H1 (cell line): ENCODE results near the gene ATP9B. TPM values are rescaled to one million over a fixed set of nuclear protein-coding genes. Genes with fewer than 3 reads are reported as not detected.

Source experiments
- ATF3 ChIP-seq: IDR thresholded peaks from 2 replicates; pipeline ENCODE4 v1.6.1; 2011; ENCODE audit warnings: low read depth, mild to moderate bottlenecking, low read length; ENCODE audit not compliant: insufficient read depth
- BRCA1 ChIP-seq: IDR thresholded peaks from 2 replicates; pipeline ENCODE4 v1.6.1; 2012; ENCODE audit warnings: low read depth, low read length, improper control_type of control experiment
- CBX8 ChIP-seq: fragments of 300-800, 300-1000 bp; sonication (generic); IDR thresholded peaks from 2 replicates; pipeline ENCODE4 v1.7.1; 2016; ENCODE audit warnings: low read depth, low read length, borderline replicate concordance
- CHD2 ChIP-seq: IDR thresholded peaks from 2 replicates; pipeline ENCODE4 v1.6.1; 2012; ENCODE audit warnings: low read length, improper control_type of control experiment
- CHD7 ChIP-seq: fragments of 300-600 bp; sonication (generic); IDR thresholded peaks from 2 replicates; pipeline ENCODE4 v1.7.1; 2012; ENCODE audit warnings: low read length, moderate library complexity, mild to moderate bottlenecking, inconsistent platforms; ENCODE audit not compliant: insufficient replicate concordance
- FOSL1 ChIP-seq: IDR thresholded peaks from 2 replicates; pipeline ENCODE4 v1.6.1; 2011; ENCODE audit warnings: mild to moderate bottlenecking, low read depth, low read length, moderate library complexity; ENCODE audit not compliant: insufficient read depth
- GTF2F1 ChIP-seq: IDR thresholded peaks from 2 replicates; pipeline ENCODE4 v1.6.1; 2012; ENCODE audit warnings: low read depth, low read length, improper control_type of control experiment, borderline replicate concordance
- MAFK ChIP-seq: IDR thresholded peaks from 2 replicates; pipeline ENCODE4 v1.6.1; 2012; ENCODE audit warnings: low read depth, mild to moderate bottlenecking, improper control_type of control experiment, low read length
- POLR2A ChIP-seq, 2 experiments: IDR thresholded peaks; 1 replicate in 1 of 2; 2 replicates in 1 of 2; pipeline ENCODE4 v1.6.1; 2011; ENCODE audit warnings: low read depth in 2 of 2, low read length in 2 of 2, mild to moderate bottlenecking in 2 of 2; ENCODE audit errors: control extremely low read depth in 1 of 2
- POU5F1 ChIP-seq: IDR thresholded peaks from 2 replicates; pipeline ENCODE4 v1.6.1; 2011; ENCODE audit warnings: low read depth, mild to moderate bottlenecking, low read length, moderate library complexity
- SP1 ChIP-seq: IDR thresholded peaks from 2 replicates; pipeline ENCODE4 v1.6.1; 2011; ENCODE audit warnings: low read depth, low read length
- SP4 ChIP-seq: IDR thresholded peaks from 2 replicates; pipeline ENCODE4 v1.6.1; 2012; ENCODE audit warnings: low read length, inconsistent platforms
- ZNF274 ChIP-seq: IDR thresholded peaks from 2 replicates; pipeline ENCODE4 v1.7.0; 2012; ENCODE audit warnings: low read length, borderline replicate concordance; ENCODE audit errors: extremely low read depth
- polyA plus RNA-seq, 7 experiments: library from polyadenylated mRNA; depleted of rRNA in 3 of 7; stranded (reverse) in 5 of 7; unstranded in 2 of 7; fragments of >200 nt in 5 of 7; fragments of 200-250 nt in 2 of 7; gene quantifications; 1 replicate in 5 of 7; 2 replicates in 1 of 7; 4 replicates in 1 of 7; pipeline versions ENCODE4 v1.2.1 to v1.2.3, GENCODE V29; 2011 to 2013; ENCODE audit warnings: missing spikeins in 2 of 7, mixed read lengths in 2 of 7
- total RNA-seq: library from RNA; stranded (reverse); fragmentation: NEBNext Ultra II Directional; extraction: Animal tissue kit (Norgen Biotek cat#: 25700); gene quantifications from 2 replicates; pipeline ENCODE4 v1.2.1, GENCODE V29; 2021

The ATP9B gene
- total and polyA plus RNA-seq, 2 of the 8 experiments (the other 6 are each of a cell fraction or from before 2014, with no cell fraction given): 15.1 to 21.7 TPM

GRCh38 chr18:79367480-79367879 is 298.3 kb downstream of the ATP9B start (continued):
- no peak for TF ChIP-seq CHD7
- TF ChIP-seq POU5F1: no peak
- TF ChIP-seq MAFK: no peak
- TF ChIP-seq BRCA1: no peak
- no peak for TF ChIP-seq CBX8
- TF ChIP-seq GTF2F1: no peak
- no peak for TF ChIP-seq FOSL1
- no peak for TF ChIP-seq ZNF274
- no peak for TF ChIP-seq SP4
- TF ChIP-seq ATF3: no peak
- TF ChIP-seq CHD2: no peak
- no peak for TF ChIP-seq SP1
- no peak for TF ChIP-seq POLR2A (IDR thresholded peaks at IDR 0.05; ENCODE audit: control extremely low read depth in 1 of 2, low read depth in 2 of 2, low read length in 2 of 2)
